Endodermal cell (in vitro differentiated cells): ENCODE measurements around the gene PEX19. TPM values are rescaled to one million over a fixed set of nuclear protein-coding genes. Genes with fewer than 3 reads are reported as not detected.

Experiments
- DNase-seq: peaks from one replicate; pipeline ENCODE4 v3.0.0-alpha.2; 2017
- H3K27ac ChIP-seq: 2 replicates; pipeline ENCODE4 v1.5.1; 2013; ENCODE audit warnings: mild to moderate bottlenecking, low read depth, low read length, moderate library complexity
- H3K27me3 ChIP-seq: 2 replicates; pipeline ENCODE4 v1.6.1; 2013; ENCODE audit warnings: mild to moderate bottlenecking, low read length, moderate library complexity; ENCODE audit not compliant: insufficient read depth, control insufficient read depth, poor library complexity, severe bottlenecking
- H3K36me3 ChIP-seq: 2 replicates; pipeline ENCODE4 v1.7.0; 2013; ENCODE audit warnings: mild to moderate bottlenecking, low read length, moderate library complexity; ENCODE audit not compliant: control insufficient read depth, insufficient read depth
- H3K4me1 ChIP-seq: one replicate; pipeline ENCODE4 v1.7.0; 2013; ENCODE audit warnings: low read length; ENCODE audit not compliant: control insufficient read depth, insufficient read depth
- H3K4me3 ChIP-seq: 2 replicates; pipeline ENCODE4 v1.5.1; 2013; ENCODE audit warnings: mild to moderate bottlenecking, low read length, moderate library complexity
- H3K9ac ChIP-seq: 2 replicates; pipeline ENCODE4 v1.6.1; 2013; ENCODE audit warnings: mild to moderate bottlenecking, low read length, moderate library complexity; ENCODE audit not compliant: poor library complexity, severe bottlenecking; ENCODE audit errors: extremely low read depth
- H3K9me3 ChIP-seq: 2 replicates; pipeline ENCODE4 v1.6.1; 2013; ENCODE audit warnings: mild to moderate bottlenecking, low read length, moderate library complexity; ENCODE audit not compliant: control insufficient read depth
- H3K27ac Mint-ChIP-seq: 2 replicates; pipeline ENCODE4 v1.8.0; 2020; ENCODE audit warnings: mixed read lengths
- H3K27me3 Mint-ChIP-seq: 2 replicates; pipeline ENCODE4 v1.8.0; 2021; ENCODE audit warnings: mild to moderate bottlenecking, mixed read lengths; ENCODE audit not compliant: insufficient read depth
- H3K36me3 Mint-ChIP-seq: 2 replicates; pipeline ENCODE4 v1.8.0; 2020; ENCODE audit warnings: low read depth, mixed read lengths
- H3K4me1 Mint-ChIP-seq: 2 replicates; pipeline ENCODE4 v1.8.0; 2020; ENCODE audit warnings: mixed read lengths
- H3K4me3 Mint-ChIP-seq: 2 replicates; pipeline ENCODE4 v1.8.0; 2020; ENCODE audit warnings: mild to moderate bottlenecking, moderate library complexity, mixed read lengths
- H3K9me3 Mint-ChIP-seq: 2 replicates; pipeline ENCODE4 v1.8.0; 2020; ENCODE audit warnings: mild to moderate bottlenecking, mixed read lengths
- WGBS, 2 experiments: methylation state at CpG; one replicate each; pipeline versions ENCODE4 v1.1.5 to v1.1.7; 2013; ENCODE audit warnings: missing lambda C conversion rate in 2 of 2, mixed read lengths in 1 of 2; ENCODE audit not compliant: insufficient coverage in 1 of 2, insufficient read length in 1 of 2; 5-methylcytosine and 5-hydroxymethylcytosine counted together
- total RNA-seq, 2 donors: library from RNA; stranded (reverse); fragmentation: NEBNext Ultra II Directional in 1 of 2; extraction: Animal tissue kit (Norgen Biotek cat#: 25700) in 1 of 2; gene quantifications; 2 replicates in 1 of 2; 3 replicates in 1 of 2; pipeline ENCODE4 v1.2.1, GENCODE V29; 2021
- TF ChIP-seq, protein P1 (sequence below): fragments of 200-600 bp; sonication (generic); conservative IDR thresholded peaks from 2 replicates; pipeline ENCODE4 v1.5.0; 2021; ENCODE audit warnings: antibody characterized with exemption, mild to moderate bottlenecking

Gene PEX19
- total RNA-seq, 2 donors from 2014 or later = 94.7 to 102 TPM

DNA sequence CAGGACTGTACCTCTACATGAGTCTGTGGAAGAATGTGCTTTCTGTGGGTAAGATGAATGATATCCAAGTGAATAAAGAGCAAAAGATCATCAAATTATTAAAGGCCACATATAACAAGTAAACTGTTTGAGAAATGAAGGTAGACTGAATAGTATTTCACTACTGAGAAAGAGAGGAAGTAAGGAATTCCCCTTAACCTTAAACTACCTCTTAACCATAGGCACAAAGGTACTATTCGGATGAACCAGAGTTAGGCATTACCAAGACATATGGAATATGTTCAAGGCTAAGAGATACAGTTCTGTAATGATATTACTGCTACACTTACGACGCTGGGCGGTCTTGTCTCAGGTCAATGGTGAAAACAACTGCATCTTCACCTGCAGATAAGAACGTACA is 48.1 kb downstream of the PEX19 start:
- no peaks in the 10 kb centered on the region for H3K27me3 Mint-ChIP-seq
- peaks cover 9% of the 10 kb centered on the region for H3K4me1 Mint-ChIP-seq
- Histone ChIP-seq H3K9me3 (no peaks in the 10 kb centered on the region), H3K36me3 (peaks cover 86% of the 10 kb centered on the region), H3K27me3 (no peaks in the 10 kb centered on the region), H3K4me1 (no peaks in the 10 kb centered on the region), H3K9ac (no peak overlapping the region), H3K27ac (no peak overlapping the region), H3K4me3 (no peak overlapping the region)
- no peak for DNase-seq
- no peaks in the 10 kb centered on the region for H3K9me3 Mint-ChIP-seq
- TF ChIP-seq, protein P1, sequence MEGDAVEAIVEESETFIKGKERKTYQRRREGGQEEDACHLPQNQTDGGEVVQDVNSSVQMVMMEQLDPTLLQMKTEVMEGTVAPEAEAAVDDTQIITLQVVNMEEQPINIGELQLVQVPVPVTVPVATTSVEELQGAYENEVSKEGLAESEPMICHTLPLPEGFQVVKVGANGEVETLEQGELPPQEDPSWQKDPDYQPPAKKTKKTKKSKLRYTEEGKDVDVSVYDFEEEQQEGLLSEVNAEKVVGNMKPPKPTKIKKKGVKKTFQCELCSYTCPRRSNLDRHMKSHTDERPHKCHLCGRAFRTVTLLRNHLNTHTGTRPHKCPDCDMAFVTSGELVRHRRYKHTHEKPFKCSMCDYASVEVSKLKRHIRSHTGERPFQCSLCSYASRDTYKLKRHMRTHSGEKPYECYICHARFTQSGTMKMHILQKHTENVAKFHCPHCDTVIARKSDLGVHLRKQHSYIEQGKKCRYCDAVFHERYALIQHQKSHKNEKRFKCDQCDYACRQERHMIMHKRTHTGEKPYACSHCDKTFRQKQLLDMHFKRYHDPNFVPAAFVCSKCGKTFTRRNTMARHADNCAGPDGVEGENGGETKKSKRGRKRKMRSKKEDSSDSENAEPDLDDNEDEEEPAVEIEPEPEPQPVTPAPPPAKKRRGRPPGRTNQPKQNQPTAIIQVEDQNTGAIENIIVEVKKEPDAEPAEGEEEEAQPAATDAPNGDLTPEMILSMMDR = no peak
- WGBS, 2 experiments = 90 to 98% methylated on average over 2 to 5 of the region's 5 CpGs
- H3K4me3 Mint-ChIP-seq = no peak overlapping the region
- H3K27ac Mint-ChIP-seq = no peak overlapping the region
- H3K36me3 Mint-ChIP-seq = peaks cover 74% of the 10 kb centered on the region

DNA sequence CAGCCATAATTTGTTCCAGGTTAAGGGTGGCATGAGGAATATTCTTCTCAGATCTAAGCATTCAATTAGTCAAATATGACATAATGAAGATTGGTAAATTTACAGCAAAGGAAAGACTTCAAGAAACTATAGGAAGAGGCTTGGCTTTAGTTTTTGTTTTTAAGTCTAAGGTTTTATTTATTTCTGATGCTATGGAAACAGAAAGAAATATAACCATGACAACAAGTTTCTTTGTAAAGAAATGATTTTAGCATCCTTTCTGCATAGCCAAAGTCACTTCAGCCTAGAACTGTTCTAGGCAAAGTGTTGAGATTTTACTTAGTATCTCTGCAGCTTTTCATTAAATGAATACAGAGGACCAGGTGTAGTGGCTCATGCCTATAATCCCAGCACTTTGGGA is 52.0 kb downstream of the PEX19 start:
- Mint-ChIP-seq H3K4me3 (no peak overlapping the region), H3K27me3 (no peaks in the 10 kb centered on the region), H3K27ac (peak overlapping the region; percentile 48), H3K9me3 (no peaks in the 10 kb centered on the region), H3K36me3 (peaks cover 77% of the 10 kb centered on the region), H3K4me1 (peaks cover 8% of the 10 kb centered on the region)
- Histone ChIP-seq H3K4me1 (no peaks in the 10 kb centered on the region), H3K9ac (no peak overlapping the region), H3K27ac (no peak overlapping the region), H3K27me3 (no peaks in the 10 kb centered on the region), H3K4me3 (no peak overlapping the region), H3K36me3 (peaks cover 94% of the 10 kb centered on the region), H3K9me3 (no peaks in the 10 kb centered on the region)
- no peak for DNase-seq
- TF ChIP-seq, protein P1 = no peak

DNA sequence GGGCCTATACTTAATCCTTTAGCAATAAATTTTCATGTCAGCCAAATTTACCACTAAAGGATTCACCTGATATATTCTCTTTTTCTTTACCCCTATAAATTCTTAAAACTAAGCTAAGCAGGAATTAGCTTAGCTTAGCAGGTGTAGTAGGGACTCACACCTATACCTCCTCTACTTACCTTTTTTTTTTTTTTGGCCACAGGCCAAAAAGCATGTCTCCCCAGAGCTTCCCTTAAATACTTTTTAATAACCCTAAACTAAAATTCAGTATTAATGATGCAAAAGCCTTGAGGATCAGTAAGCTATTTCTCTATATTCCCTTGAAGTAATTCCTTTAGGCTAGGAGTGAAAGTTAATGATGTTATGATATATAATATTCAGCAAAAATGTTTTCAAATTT is 56.5 kb downstream of the PEX19 start:
- Histone ChIP-seq H3K36me3 (peaks cover 94% of the 10 kb centered on the region), H3K4me3 (no peak overlapping the region), H3K9ac (no peak overlapping the region), H3K9me3 (no peaks in the 10 kb centered on the region), H3K27me3 (no peaks in the 10 kb centered on the region), H3K4me1 (no peaks in the 10 kb centered on the region), H3K27ac (no peak overlapping the region)
- no peak for DNase-seq
- Mint-ChIP-seq H3K4me3 (no peak overlapping the region), H3K27me3 (no peaks in the 10 kb centered on the region), H3K4me1 (no peaks in the 10 kb centered on the region), H3K36me3 (peaks cover 70% of the 10 kb centered on the region), H3K9me3 (no peaks in the 10 kb centered on the region), H3K27ac (no peak overlapping the region)
- TF ChIP-seq, protein P1 = no peak
